ENCODE data around the gene NME2.
"Not testable (repeated sequence)": the region's sequence is repeated elsewhere in the genome, so short reads cannot be mapped to it uniquely, and the experiment has no call there.

NME2 gene

DNA sequence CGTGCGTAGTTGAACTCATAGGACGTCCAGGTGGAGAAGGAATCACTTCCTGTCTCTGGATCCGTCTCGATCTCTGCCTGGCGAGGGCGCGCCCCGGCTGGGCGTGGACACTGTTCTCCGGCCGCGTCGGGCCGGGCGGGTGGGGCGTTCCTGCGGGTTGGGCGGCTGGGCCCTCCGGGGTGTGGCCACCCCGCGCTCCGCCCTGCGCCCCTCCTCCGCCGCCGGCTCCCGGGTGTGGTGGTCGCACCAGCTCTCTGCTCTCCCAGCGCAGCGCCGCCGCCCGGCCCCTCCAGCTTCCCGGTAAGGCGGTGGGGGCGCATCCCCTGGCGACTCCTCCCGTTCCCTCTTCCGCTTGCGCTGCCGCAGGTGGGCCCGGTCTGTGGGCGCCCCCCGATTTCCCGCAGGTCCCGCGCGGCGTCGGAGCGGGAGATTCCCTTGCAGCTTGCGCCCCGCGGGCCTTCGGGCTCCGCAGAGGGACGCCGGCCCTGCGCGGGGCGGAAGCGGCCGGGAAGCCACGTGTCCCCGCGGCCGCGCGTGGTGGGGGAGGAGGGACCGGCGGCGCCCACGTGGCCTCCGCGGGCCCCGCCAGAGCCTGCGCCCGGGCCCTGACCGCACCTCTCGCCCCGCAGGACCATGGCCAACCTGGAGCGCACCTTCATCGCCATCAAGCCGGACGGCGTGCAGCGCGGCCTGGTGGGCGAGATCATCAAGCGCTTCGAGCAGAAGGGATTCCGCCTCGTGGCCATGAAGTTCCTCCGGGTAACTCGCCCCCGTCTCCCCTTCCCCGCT lies at the start of gene NME2:
Gene NME2 (plus strand): TSS at position 214 of the 789 bp plus-strand sequence. CDS start 420 bp downstream, at position 634.
- DNase-seq (ENCODE audit: low spot score) = peak; percentile 83

GRCh38 chr17:51118330-51119195 lies 47.6 kb upstream of the NME2 start:
- peak; percentile 84 for DNase-seq (ENCODE audit: low spot score)

DNA sequence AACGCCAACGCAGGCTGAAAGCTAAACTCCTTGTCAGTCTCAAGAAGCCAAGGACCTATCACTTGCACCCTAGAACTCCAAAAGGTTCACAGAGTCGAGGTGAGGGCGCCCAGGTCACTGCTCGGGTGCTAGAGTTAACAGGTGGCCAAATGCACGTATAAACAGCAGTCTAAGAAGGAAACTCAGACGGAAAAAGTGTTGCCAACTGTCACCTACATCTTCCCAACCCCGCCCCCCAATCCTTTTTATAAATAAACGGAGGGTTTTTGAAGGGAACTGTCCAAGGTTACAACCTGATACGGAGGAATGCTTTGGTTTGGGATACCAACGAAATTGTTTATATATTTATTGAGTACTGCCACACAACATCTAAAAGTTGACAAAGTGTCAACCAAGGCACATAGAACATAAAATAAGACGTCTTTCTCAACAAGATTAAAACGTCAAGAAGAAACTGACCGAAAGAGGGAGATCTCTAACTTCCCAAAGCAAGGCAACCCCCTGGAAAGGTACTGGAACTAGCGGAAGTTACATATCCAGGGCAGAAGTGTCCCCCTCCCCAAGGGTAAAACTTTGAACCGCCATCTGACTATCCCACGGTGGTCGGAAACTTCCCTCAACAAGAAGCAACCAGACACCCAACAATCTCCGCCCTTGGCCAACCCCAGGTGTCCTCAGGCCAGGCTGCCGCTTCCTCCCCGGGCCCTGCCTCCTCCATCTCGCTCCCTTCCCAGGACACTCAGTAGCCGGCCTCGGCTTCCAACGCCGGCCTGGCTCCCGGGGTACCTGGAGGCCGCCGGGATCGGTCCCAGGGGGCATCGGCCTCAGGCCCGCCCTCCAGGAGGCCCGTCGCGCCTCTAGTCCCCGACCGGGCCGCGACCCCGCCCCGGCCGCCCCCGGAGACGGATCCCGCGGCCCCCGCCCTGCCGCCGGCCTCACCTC lies 46.5 kb upstream of the NME2 start:
- peak; percentile 78 for DNase-seq (ENCODE audit: low spot score)

DNA sequence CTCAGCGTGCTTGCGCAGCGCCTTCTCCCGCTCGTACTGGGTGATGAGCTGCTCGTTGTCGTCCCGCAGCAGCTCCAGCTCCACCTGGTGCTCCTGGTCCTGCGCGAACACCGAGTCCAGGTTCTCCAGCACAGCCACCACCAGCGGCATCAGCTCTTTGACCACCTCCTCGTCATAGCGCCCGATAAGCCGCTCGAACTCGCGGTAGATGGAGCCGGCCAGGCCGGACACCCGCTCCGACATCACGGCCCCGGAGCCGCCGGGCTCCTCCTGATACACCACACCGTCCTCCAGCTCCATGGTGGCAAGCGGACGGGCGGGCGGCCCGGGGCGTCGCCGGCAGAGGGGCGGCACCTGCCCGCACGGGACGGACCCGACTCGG lies 45.9 kb upstream of the NME2 start:
- DNase-seq (ENCODE audit: low spot score) = peak; percentile 66

GRCh38 chr17:51120739-51121619 lies 45.2 kb upstream of the NME2 start, which contains the start of gene SPAG9:
TSS of gene SPAG9 (minus strand) at chr17:51120868. CDS start at chr17:51120656, 212 bp downstream.
- DNase-seq (ENCODE audit: low spot score) = peak; percentile 94

DNA sequence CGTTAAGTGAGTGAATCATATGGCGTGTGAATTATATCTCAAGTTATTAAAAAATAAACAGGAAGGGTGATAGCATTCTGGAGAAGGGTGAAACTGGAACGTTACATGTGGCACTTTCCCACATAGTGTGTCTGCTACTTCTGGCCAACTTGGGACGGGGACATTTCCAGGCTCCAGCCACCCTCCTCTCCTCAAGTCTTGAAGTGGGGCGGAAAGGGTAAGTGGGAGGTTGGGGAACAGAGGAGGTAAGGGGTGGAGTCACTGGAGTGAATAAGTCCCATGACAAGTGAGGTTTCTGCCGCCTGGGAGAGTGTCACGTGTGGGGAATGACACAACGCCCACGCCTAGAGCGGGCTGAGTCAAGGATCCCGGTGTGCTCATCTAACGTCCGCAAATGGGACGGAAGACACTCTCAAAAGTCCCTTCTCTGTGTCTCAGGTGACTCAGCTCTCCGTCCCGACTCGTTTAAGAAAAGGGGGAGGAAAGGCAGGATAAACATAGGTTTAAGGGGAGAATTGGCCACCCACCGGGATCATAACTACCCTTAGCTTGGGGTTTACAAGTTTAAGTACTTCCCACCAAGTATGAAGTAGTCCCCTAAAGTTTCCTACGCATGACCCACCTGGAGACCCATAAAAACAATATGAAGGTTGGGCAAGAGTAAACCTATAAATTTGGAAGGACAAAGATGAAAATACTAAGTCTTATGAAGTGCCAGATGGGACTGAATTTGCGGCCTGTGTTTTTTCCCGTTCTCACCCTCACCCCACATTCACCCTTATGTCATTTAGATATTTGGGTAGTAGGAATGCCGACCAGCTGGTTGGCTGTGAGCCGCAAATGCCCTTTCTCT lies 44.4 kb upstream of the NME2 start:
- DNase-seq (ENCODE audit: low spot score) = peak; percentile 33

- not testable (repeated sequence) for DNase-seq (ENCODE audit: low spot score)
Observed at GRCh38 chr17:51122473-51123115, 43.6 kb upstream of the NME2 start.

GRCh38 chr17:51124640-51125503 lies 41.3 kb upstream of the NME2 start:
- no peak for DNase-seq (ENCODE audit: low spot score)

DNA sequence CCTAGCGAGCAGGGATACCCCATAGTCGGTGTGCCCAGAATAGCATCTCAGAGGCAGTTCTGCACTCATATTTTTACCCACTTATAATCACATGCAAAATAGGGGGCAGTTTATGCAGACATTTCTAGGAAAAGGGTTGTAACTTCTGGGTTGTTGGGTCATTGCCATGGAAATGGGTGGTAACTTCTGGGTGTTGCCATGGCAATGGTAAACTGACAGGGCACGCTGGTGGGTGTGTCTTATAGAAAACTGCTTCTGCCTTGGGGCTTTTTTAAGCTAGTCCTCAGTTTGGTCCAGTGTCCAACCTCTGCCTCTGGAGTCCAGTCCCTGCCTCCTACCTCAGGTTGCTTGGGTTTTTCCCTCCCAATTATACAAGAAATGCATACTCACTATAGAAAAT lies 38.1 kb upstream of the NME2 start:
- DNase-seq (ENCODE audit: low spot score) = peak; percentile 82

DNA sequence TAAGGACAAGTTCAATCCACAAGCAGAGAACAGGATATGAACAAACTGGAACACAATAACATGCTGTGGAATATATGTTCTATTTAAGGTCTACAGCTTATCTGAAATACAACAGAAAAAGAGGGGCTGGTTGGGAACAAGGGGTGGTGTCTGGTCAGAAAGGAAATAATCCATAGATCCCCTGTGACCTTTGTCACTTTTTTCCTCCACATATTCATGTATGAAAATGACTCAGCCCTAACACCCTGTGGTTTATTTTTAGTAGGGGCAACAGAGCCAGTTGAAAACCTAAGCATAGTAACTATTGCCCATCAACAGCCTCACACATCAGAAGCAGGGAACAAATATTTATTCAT lies 33.3 kb upstream of the NME2 start:
- no peak for DNase-seq (ENCODE audit: low spot score)

DNA sequence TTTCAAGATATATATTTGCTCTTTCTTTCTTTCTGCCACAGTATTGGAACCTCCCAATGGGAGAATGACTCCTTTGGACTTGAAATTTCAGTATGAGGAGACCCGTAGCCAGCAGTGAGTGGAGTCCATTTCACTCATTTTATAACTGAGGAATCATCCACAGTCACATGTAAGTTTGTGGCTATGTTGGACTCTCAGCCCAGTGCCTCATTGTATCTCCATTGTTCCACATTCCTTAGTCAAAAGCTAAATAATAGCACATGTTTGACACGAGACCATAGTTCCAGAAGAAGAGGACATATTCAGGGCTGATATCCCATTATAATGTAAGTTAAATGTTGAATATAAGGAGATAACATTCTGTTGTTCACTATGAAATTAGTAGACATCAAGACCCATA lies 32.8 kb upstream of the NME2 start:
- no peak for DNase-seq (ENCODE audit: low spot score)

DNA sequence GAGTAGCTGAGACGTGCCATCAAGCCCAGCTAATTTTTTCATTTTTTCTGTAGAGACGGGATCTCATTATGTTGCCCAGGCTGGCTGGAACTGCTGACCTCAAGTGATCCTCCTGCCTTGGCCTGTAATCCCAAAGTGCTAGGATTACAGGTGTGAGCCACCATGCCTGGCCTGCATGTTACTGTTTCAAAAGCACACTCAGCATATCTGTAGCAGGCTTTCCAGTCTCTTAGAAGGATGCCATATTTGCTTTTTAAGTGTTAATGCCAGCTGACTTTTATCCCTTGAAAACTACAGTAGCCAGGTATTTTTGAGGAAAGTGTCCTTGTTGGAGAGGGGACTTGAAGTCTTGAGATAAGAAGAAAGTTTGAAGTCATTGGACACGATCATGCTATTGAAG lies 30.3 kb upstream of the NME2 start:
- DNase-seq (ENCODE audit: low spot score) = no peak

- DNase-seq (ENCODE audit: low spot score) = no peak
Observed at GRCh38 chr17:51142597-51142996, 23.6 kb upstream of the NME2 start.

DNA sequence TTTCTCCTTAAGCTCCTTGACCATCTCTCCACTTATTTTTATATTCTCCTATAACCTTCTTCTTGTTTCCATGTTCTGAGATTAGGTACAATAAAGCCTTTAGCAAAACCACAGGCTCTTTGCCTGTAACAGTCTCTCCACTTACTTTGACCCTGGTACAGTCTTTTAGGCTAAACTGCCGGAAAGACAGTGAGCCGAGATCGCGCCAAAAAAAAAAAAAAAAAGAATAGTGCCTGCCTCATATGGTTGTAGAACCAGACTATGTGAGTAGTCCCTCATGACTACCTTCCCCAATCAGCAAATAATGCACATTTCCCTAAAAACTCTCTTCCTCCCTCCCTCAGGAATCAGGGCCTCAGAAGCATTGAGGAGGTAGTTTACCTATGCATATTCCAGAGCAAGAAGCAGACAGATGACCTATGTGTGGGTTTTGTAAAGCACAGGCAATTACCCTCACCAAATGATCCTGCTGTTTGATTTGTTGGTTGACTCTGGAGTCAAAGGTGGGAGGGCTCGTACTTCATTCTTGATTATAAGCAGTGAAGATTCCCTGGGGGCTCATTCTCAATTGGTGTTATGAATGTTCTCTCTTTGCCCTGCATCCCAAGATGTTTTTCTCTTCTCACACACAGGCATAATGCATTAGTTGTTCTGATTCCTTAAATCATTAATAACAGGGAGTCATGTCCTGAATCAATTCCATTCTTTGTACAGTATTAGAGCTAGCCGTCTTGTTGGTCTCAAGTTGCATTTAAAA lies 21.8 kb upstream of the NME2 start:
- DNase-seq (ENCODE audit: low spot score) = no peak

- no peak for DNase-seq (ENCODE audit: low spot score)
Observed at GRCh38 chr17:51147650-51148049, 18.6 kb upstream of the NME2 start.

GRCh38 chr17:51149163-51149562 lies 17.0 kb upstream of the NME2 start:
- no peak for DNase-seq (ENCODE audit: low spot score)

DNA sequence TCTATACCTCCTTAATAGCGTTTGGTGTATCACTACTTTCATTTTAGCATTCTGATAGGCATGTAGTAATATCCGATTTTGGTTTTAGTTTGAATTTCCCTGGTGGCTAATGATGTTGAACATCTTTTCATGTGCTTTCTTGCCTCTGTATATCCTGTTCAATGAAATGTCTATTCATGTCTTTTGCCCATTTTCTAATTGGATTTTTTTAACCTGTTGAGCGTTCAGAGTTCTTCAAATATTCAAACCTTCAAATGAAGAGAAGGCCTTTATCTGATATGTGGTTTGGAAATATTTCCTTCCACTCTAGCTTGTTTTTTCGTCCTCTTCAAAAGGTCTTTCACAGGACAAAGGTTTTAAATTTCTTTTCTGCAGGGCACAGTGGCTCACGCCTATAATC lies 15.3 kb upstream of the NME2 start:
- DNase-seq (ENCODE audit: low spot score) = no peak

DNA sequence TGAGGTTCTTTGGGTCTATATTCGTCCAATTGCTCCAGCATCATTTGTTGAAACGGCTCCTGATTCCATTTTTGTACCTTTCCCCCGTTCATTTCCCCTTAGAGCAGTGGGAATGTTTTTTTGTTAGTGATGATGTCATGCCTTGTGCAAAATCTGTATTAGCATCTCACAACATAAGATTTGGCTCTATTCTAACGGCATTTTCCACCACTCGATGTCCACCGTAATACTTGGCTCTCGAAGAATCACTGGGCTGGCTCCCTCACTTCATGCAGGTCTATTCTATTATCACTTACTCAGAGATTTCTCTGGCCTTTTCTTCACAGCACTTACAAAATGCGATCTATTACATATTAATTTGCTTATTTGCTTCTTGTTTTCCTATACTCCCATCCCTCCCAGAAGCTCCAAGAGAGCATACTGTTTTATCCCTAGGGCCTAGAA lies 13.4 kb upstream of the NME2 start:
- DNase-seq (ENCODE audit: low spot score) = no peak

Data from NAMALWA (cell line).